ENCODE results near the gene FZD2.

- TF ChIP-seq GATA2 (IDR thresholded peaks at IDR 0.05; ENCODE audit: low read depth, low read length) (no peak), GATA3 (IDR thresholded peaks at IDR 0.05; ENCODE audit: low read depth, low read length) (no peak)
Observed at GRCh38 chr17:44565866-44566443, 8.7 kb downstream of the FZD2 start.

Measured in SH-SY5Y (cell line).